Keratinocyte (primary cell): ENCODE results near the gene PTPRN2. TPM values are rescaled to one million over a fixed set of nuclear protein-coding genes. Genes with fewer than 3 reads are reported as not detected.

Source experiments
- DNase-seq: peaks from one replicate; pipeline ENCODE4 v3.0.0-alpha.2; 2011; ENCODE audit warnings: low read depth, missing footprints, low spot score
- FAIRE-seq: peaks from 2 replicates; lab custom pipeline; 2011; peaks lifted over from hg19 to GRCh38; lab: Jason Lieb, UNC
- H2AFZ ChIP-seq: 2 replicates; pipeline ENCODE4 v1.6.0; 2012; ENCODE audit warnings: low read length, control low read depth, inconsistent platforms; ENCODE audit not compliant: control insufficient read depth
- H3K27ac ChIP-seq: 2 replicates; pipeline ENCODE4 v1.5.1; 2011; ENCODE audit warnings: low read length; ENCODE audit not compliant: control insufficient read depth, insufficient read depth
- H3K27me3 ChIP-seq: 3 replicates; pipeline ENCODE4 v1.6.0; 2011; ENCODE audit warnings: low read length; ENCODE audit not compliant: control insufficient read depth, insufficient read depth; ENCODE audit errors: extremely low read depth
- H3K36me3 ChIP-seq, 2 experiments: 2 replicates in 1 of 2; 3 replicates in 1 of 2; pipeline ENCODE4 v1.5.1; 2011; ENCODE audit warnings: low read length in 2 of 2, mild to moderate bottlenecking in 1 of 2; ENCODE audit not compliant: control insufficient read depth in 2 of 2, insufficient read depth in 2 of 2; ENCODE audit errors: extremely low read depth in 1 of 2
- H3K4me1 ChIP-seq: 3 replicates; pipeline ENCODE4 v1.5.1; 2011; ENCODE audit warnings: low read length; ENCODE audit not compliant: control insufficient read depth, insufficient read depth; ENCODE audit errors: extremely low read depth
- H3K4me2 ChIP-seq: 3 replicates; pipeline ENCODE4 v1.6.0; 2011; ENCODE audit warnings: low read depth, low read length; ENCODE audit not compliant: control insufficient read depth, insufficient read depth; ENCODE audit errors: extremely low read depth
- H3K4me3 ChIP-seq, 3 experiments: fragments of 200-600 bp in 1 of 3; sonication (generic) in 1 of 3; 2 replicates in 2 of 3; 3 replicates in 1 of 3; pipeline ENCODE4 v1.5.1; 2011 to 2016; ENCODE audit warnings: low read length in 3 of 3, mild to moderate bottlenecking in 3 of 3, control low read depth in 2 of 3, inconsistent platforms in 1 of 3, low read depth in 1 of 3, mixed read lengths in 1 of 3, mixed run types in 1 of 3, moderate library complexity in 1 of 3; ENCODE audit not compliant: control insufficient read depth in 2 of 3, insufficient read depth in 2 of 3; ENCODE audit errors: extremely low read depth in 1 of 3
- H3K79me2 ChIP-seq: 2 replicates; pipeline ENCODE4 v1.6.0; 2012; ENCODE audit warnings: low read length; ENCODE audit not compliant: control insufficient read depth, insufficient read depth
- H3K9ac ChIP-seq: 3 replicates; pipeline ENCODE4 v1.6.0; 2011; ENCODE audit warnings: low read length; ENCODE audit not compliant: control insufficient read depth, insufficient read depth; ENCODE audit errors: extremely low read depth
- H3K9me1 ChIP-seq: 3 replicates; pipeline ENCODE4 v1.6.0; 2011; ENCODE audit warnings: low read length; ENCODE audit not compliant: control insufficient read depth, insufficient read depth; ENCODE audit errors: extremely low read depth
- H3K9me3 ChIP-seq: 2 replicates; pipeline ENCODE4 v1.5.1; 2012; ENCODE audit warnings: low read depth, low read length; ENCODE audit not compliant: control insufficient read depth
- H4K20me1 ChIP-seq: 3 replicates; pipeline ENCODE4 v1.6.0; 2011; ENCODE audit warnings: low read length; ENCODE audit not compliant: control insufficient read depth, insufficient read depth; ENCODE audit errors: extremely low read depth
- EZH2 ChIP-seq: IDR thresholded peaks from one replicate; pipeline ENCODE4 v1.6.1; 2012; ENCODE audit warnings: inconsistent platforms, mild to moderate bottlenecking, low read length, moderate library complexity
- dilution Hi-C: fragments of 300-500 bp; cut with MboI; formaldehyde crosslinking; loops from one replicate; pipeline ENCODE4 v1.7.0; 2020; ENCODE audit warnings: low sequenced_read_pairs; ENCODE audit not compliant: extremely low pct_ligation_motif_present
- polyA plus RNA-seq, 5 experiments: library from polyadenylated mRNA; depleted of rRNA in 3 of 5; stranded (reverse) in 3 of 5; stranded (forward) in 1 of 5; unstranded in 1 of 5; fragments of >200 nt; gene quantifications; 1 replicate in 1 of 5; 2 replicates in 3 of 5; 3 replicates in 1 of 5; pipeline versions ENCODE4 v1.2.1 to v1.2.3, GENCODE V29; 2011 to 2012; ENCODE audit warnings: missing spikeins in 2 of 5, low read depth in 1 of 5, low replicate concordance in 1 of 5
- TF ChIP-seq, protein P1 (sequence below), 3 experiments: IDR thresholded peaks in 1 of 3; conservative IDR thresholded peaks in 1 of 3; optimal IDR thresholded peaks in 1 of 3; 2 replicates in 2 of 3; 3 replicates in 1 of 3; pipeline versions ENCODE3 to v1.5.1; 2011; ENCODE audit warnings: low read length in 3 of 3, mild to moderate bottlenecking in 3 of 3, moderate library complexity in 2 of 3, control low read depth in 1 of 3, inconsistent platforms in 1 of 3; ENCODE audit not compliant: insufficient read depth in 2 of 3; ENCODE audit errors: extremely low read depth in 1 of 3

Gene PTPRN2
- polyA plus RNA-seq, 1 donor (not counting 4 experiments of a cell fraction or from before 2014, with no cell fraction given), result not detected

DNA sequence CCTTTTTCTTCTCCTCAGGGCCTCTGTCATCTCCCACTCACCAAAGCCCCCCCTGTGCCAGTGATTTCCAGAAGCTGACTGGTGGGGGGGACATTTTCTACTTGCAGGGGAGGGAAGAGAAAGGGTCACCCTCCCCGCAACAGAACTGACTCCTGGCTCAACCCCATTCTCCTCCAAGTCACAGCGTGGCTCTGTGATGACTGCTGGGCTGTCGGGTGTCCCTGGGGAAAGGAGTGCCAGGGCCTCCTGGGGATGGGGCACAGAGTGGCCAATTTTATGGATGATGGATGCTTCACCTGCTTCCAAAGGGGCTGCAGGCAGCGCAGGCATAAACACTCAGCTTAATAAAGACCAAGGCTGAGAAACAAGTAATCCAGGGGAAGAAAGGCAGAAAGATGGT, 523.0 kb downstream of the PTPRN2 start:
- H3K79me2 ChIP-seq, result no peaks in the 10 kb centered on the region
- no peak for TF ChIP-seq EZH2
- TF ChIP-seq, protein P1, sequence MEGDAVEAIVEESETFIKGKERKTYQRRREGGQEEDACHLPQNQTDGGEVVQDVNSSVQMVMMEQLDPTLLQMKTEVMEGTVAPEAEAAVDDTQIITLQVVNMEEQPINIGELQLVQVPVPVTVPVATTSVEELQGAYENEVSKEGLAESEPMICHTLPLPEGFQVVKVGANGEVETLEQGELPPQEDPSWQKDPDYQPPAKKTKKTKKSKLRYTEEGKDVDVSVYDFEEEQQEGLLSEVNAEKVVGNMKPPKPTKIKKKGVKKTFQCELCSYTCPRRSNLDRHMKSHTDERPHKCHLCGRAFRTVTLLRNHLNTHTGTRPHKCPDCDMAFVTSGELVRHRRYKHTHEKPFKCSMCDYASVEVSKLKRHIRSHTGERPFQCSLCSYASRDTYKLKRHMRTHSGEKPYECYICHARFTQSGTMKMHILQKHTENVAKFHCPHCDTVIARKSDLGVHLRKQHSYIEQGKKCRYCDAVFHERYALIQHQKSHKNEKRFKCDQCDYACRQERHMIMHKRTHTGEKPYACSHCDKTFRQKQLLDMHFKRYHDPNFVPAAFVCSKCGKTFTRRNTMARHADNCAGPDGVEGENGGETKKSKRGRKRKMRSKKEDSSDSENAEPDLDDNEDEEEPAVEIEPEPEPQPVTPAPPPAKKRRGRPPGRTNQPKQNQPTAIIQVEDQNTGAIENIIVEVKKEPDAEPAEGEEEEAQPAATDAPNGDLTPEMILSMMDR (optimal IDR thresholded peaks at IDR 0.05 in 1 of 3, IDR thresholded peaks at IDR 0.05 in 1 of 3, conservative IDR thresholded peaks at IDR 0.05 in 1 of 3; ENCODE audit: extremely low read depth in 1 of 3, insufficient read depth in 2 of 3, low read length in 3 of 3), result no peak
- no peaks in the 10 kb centered on the region for H3K27me3 ChIP-seq
- no peak overlapping the region for H3K27ac ChIP-seq
- no peaks in the 10 kb centered on the region for H3K36me3 ChIP-seq
- peaks cover 34% of the 10 kb centered on the region for H3K9me3 ChIP-seq
- H3K4me3 ChIP-seq, result no peak overlapping the region
- no peaks in the 10 kb centered on the region for H3K9me1 ChIP-seq
- no peak for DNase-seq
- H4K20me1 ChIP-seq, result no peaks in the 10 kb centered on the region
- H3K4me2 ChIP-seq, result no peak overlapping the region
- H3K4me1 ChIP-seq, result no peaks in the 10 kb centered on the region
- H2AFZ ChIP-seq, result no peak overlapping the region
- H3K9ac ChIP-seq, result no peak overlapping the region
- no peak for FAIRE-seq
- dilution Hi-C loops, result no loop called here

DNA sequence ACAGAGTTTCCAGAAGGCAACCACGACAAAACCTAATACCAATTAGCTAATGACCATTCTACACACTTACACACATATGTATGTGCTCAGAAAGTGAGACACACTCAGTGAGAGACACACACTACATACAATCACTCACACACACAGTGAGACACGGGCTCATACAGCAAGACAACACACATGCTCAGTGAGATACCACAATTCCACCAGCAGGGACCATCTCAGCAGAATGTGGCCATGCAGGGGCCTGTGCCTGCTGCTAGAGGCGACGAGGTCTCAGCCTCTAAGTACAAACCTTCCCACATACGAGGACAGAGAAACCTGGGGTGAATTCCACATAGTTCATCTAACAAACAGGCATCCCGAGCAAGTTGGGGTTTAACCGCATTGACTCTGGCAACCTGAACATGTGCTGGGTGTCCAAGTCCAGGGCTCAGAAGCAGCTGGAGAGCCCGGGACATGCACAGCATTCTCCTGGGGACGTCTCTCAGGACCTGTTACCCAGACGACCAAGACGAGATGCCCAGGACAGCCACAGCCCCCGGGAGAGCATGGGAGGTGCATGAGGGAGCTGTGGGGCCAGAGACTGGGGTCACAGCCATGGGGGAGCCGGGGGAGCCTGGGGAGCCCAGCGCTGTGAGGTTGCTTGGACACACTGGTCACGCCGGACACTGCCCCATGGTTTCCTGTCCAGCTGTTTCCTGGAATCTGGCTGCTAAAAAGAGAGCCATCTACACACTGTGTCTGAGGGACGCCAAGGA, 523.6 kb downstream of the PTPRN2 start:
- H3K9ac ChIP-seq, result no peak overlapping the region
- no peak overlapping the region for H3K4me3 ChIP-seq
- no peaks in the 10 kb centered on the region for H3K4me1 ChIP-seq
- H4K20me1 ChIP-seq, result no peaks in the 10 kb centered on the region
- H3K27me3 ChIP-seq, result no peaks in the 10 kb centered on the region
- no peak overlapping the region for H3K27ac ChIP-seq
- no peaks in the 10 kb centered on the region for H3K79me2 ChIP-seq
- no peaks in the 10 kb centered on the region for H3K36me3 ChIP-seq
- TF ChIP-seq, protein P1 (optimal IDR thresholded peaks at IDR 0.05 in 1 of 3, IDR thresholded peaks at IDR 0.05 in 1 of 3, conservative IDR thresholded peaks at IDR 0.05 in 1 of 3; ENCODE audit: extremely low read depth in 1 of 3, insufficient read depth in 2 of 3, low read length in 3 of 3), result no peak
- TF ChIP-seq EZH2, result no peak
- no peak for FAIRE-seq
- H3K4me2 ChIP-seq, result no peak overlapping the region
- H2AFZ ChIP-seq, result no peak overlapping the region
- H3K9me1 ChIP-seq, result no peaks in the 10 kb centered on the region
- no peak for DNase-seq
- dilution Hi-C loops, result no loop called here
- H3K9me3 ChIP-seq, result peaks cover 34% of the 10 kb centered on the region
